HCEC 1CT (cell line): ENCODE measurements around the gene SLC25A23.

Source experiments
- DNase-seq: peaks from one replicate; pipeline ENCODE4 v3.0.0-alpha.2; 2017

SLC25A23 gene

DNA sequence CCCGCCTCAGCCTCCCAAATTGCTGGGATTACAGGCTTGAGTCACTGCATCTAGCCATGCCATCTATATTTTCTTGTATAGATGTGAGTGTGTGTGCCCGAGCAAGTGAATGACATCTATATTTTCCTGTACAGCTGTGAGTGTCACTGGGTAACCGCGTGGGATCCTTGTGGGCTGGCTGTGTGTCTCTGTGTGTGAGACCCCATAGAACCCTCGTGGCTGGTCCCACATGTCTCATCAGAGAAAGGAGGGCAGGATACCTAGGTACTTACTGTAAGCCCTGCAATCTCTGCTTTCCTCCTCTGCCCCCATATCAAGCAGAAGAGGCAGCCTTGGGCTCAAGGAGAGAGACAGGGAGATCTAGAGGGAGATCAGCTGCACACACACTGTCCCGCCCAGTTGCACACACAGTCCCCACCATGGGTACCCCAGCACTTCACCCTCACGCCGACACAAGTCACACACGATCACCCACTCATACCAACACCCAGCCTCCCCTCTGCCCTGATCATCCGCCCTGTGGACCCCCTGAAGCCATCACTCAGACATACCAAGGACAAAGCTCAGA lies 21.3 kb upstream of the SLC25A23 start:
- DNase-seq = no peak

- DNase-seq = no peak
Observed at GRCh38 chr19:6479836-6480398, 20.3 kb upstream of the SLC25A23 start.

DNA sequence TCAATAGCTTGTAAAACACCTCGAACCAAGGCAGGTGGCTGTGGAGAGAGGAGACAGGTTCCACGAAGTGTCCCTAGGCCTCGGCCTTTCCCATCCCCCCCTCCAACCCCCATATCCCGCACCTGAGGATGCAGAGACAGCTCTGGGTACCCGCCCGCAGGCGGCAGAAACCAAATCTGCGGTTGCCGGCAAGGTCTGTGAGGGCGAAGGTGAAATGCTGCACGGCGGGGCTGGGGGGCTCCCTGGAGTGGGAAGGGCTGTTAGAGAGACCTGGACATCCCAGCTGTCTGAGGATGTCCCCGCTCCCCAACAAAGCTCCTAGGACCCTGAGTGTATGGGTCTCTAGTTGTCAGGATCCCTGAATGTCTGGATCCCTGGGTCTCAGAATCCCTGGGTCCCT lies 19.2 kb upstream of the SLC25A23 start:
- DNase-seq = no peak

- DNase-seq = no peak
Observed at GRCh38 chr19:6476896-6477431, 17.4 kb upstream of the SLC25A23 start.

- DNase-seq = peak; percentile 27
Observed at GRCh38 chr19:6476155-6476895, 16.7 kb upstream of the SLC25A23 start.

- DNase-seq = no peak
Observed at GRCh38 chr19:6475321-6476108, 15.9 kb upstream of the SLC25A23 start.

GRCh38 chr19:6473647-6474046 lies 14.1 kb upstream of the SLC25A23 start:
- DNase-seq = no peak

DNA sequence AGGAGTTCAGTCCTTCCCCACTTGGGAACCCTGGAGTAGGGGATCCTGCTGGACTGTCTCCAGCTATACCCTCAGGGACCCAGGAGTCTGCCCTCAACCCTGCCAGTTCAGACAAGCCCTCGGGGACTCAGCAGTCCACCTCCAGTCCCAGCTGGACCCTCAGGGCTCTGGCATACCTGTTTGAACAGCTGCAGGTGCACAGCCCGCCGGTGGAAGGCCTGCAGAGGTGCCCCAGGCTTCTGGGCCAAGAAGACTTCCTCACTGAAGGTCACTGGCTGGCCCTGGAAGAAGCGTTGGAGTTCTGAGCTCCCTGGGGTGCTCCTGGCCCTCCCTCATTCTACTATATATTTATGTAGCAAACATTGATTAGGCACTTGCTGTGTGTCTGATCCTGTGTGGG lies 13.1 kb upstream of the SLC25A23 start:
- no peak for DNase-seq

DNA sequence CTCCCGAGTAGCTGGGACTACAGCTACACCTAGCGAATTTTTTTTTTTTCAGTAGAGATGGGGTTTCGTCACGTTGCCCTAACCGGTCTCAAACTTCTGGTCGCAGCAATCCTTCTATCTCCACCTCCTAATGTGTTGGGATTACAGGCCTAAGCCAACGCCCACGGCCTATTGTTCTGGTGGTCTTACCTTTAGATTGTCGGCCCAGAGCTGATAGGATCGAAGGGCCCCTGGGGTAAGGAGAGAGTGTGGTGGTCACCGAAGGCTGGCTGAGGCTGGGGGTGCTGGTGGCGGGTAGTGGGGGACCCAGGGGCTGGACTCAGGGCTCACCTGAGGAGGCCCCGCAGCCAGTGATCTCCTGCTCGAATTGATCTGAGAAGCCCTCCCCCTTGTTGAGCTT lies 11.5 kb upstream of the SLC25A23 start:
- DNase-seq = no peak

GRCh38 chr19:6470173-6470572 lies 10.6 kb upstream of the SLC25A23 start:
- no peak for DNase-seq

DNA sequence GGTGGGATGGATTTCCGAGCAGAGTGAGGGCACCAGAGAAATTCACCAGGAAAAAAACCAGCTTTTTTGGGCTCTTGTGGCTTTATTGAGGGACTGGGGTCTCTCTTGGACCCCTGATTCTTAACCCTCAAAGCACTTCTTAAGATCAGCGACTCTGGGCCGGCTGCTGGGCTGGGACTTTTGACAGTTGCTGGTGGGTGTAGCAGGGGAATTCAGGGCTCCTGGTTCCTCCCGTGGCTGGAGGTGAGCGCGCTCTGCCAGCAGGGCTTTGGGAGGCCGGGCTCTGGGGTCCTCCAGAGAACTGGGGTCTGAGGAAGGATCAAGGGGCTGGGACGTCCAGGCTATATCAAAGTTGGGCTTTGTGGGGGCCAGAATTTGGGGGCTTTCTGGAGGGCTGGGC lies 7.8 kb upstream of the SLC25A23 start:
- no peak for DNase-seq

- no peak for DNase-seq
Observed at GRCh38 chr19:6466526-6467248, 7.1 kb upstream of the SLC25A23 start.

DNA sequence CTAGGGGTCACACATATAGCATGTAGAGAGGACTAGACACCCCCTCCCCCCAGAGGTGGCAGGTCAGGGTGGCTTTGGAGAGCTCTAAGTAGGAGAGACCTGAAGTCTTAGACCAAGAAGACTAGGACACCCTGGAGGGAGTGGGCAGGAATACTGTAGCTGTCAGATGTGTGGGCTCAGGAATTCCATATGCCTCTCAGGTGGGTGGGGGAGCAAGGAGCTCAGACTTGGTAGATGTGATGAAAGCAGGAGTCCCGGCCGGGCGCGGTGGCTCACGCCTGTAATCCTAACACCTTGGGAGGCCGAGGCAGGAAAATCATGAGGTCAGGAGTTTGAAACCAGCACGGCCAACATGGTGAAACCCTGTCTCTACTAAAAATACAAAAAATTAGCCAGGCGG lies 6.1 kb upstream of the SLC25A23 start:
- no peak for DNase-seq

DNA sequence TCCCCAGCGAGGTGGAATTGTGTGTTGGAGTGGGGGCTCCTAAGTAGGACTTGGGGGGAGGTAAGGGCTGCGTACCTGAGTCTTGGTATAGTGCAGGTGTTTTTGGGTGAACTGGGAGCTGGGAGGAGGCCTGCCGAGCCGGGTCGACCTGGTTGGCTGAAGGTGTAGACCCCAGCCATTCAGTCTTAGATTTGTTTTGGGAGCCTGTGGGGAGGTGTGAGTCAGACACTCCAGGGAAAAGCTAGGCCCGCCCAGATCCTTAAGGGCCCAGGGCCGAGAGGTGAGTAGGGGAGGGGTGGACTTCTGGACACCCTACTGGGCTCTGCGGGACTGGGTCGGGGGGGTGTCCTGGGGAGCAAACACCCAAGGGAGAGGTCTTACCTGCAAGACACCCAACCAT lies 5.4 kb upstream of the SLC25A23 start:
- no peak for DNase-seq

- no peak for DNase-seq
Observed at GRCh38 chr19:6464070-6464873, 4.7 kb upstream of the SLC25A23 start, which contains the start of gene CRB3. Gene CRB3 (plus strand): TSS chr19:6464271. CDS start chr19:6464702, 431 bp downstream.

DNA sequence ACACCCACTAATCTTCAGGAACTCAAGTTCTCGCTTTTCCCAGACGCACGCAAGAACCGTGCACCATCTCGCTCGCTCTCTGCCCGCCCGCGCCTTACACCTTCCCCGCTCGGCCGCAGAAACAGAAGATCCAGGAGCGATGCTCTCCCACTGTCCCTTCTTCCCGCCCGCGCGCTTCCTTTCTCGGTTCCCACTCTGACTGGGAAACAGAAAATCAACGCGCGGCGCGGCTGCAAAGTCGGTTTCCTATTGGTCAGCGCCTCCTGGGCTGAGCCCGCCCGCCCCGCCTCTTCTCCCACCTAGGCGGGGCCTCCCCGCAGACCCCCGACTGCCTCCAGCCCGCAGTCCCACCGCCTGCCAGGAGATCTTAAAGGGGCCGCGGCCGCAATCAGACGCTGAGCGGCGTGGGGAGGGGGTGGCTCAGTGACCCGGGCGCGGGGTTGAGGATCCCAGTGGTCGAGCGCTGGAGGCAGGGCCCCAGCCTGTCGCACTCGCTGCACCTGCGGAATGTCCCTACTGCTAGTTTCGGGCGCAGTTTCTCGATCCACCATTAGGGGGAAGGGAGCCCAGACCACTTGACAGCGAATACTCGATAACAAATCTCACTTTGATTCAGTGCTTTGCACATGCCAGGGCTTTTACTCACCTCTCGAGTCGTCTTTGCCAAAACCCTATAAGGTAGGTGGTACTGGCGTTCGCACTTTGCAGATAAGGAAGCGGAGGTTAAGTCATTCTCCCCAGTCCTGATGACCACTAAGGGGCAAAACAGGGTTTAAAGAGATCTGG lies 700 bp upstream of the SLC25A23 start:
- DNase-seq = peak; percentile 99

GRCh38 chr19:6458695-6459261 lies 814 bp downstream of the SLC25A23 start:
- DNase-seq = no peak

DNA sequence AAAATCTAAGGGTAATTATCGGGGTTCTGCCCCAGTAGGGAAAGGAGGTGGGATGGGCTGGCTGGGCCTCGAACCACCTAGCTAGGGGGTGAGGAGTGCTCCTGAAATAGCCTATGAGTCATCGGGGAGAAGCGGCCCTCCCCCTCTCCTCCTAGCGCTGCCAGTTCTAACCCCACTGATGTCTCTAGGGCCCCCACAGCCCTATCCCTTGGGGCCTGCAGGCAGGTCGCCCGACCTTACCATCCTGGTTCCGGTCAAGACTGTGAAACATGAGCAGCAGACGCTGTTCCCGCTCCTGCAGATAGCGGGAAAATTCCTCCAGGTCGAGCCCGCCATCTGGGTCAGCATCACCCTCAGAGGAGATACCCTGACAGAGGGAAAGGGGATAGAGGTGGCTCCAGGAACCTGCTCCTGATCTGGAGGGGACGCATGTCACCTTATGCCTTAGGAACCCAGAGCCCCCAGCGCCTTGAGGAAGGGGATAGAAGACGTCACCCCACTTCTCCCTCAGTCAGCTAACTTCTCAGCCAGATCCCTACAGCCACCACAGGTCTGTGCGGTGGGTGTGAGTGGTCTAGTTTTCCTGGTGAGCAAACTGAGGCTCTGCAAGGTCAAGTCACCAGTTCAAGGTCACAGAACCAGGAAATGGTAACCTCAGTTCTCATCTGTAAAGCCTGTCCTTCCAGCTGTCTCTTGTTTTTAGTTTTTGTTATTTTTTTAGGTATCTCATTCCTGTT lies 1.5 kb downstream of the SLC25A23 start:
- no peak for DNase-seq

DNA sequence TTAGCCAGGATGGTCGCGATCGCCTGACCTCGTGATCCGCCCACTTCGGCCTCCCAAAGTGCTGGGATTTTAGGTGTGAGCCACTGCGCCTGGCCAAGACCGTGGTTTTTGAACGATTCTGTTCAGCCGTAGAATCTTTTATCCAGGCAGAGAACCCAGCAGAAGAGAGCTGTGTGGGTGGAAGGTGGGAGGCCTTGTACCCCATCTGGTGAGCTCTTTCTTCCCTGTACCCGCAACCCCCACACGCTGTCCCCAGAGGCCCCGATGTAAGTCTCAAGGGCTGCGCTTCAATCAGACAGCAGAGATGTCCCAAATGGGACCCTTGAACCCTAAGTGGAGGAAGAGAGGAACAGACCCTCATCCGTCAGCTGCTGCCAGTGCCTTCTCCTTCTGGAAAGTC lies 3.7 kb downstream of the SLC25A23 start:
- no peak for DNase-seq
